Measurements from ENCODE around the gene APELA. TPM values are rescaled to one million over a fixed set of nuclear protein-coding genes. Genes with fewer than 3 reads are reported as not detected.

The APELA gene
- total and polyA plus RNA-seq, 2 of the 4 experiments (the other 2 are of a cell fraction): not detected

DNA sequence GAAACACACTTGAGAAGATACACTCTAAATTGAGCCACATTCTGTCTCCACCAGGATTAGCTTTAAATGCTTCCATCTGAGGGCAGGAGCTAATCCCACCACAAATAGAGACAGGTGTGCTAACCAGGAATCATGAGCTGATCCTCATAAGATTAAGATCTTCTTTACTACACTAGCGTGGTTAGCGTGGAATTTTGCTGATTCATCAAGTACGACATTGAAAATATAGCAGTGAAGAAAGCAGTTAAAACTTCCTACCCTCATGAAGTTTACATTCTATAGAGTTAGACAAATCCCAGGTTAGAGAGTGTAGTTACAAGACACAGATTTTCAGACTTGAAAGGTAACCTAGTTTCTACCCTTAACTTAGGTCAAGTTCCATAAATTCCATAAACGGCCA is 5.3 kb upstream of the APELA start:
- BruUV-seq (replicated peaks): no TSS peak
- DNase-seq (no peak), ATAC-seq (ENCODE audit: low read depth) (no peak)
- H4K20me1 ChIP-seq (ENCODE audit: insufficient read depth, low read length): no peaks in the 10 kb centered on the region
- no peaks in the 10 kb centered on the region for H3K27me3 ChIP-seq (ENCODE audit: control insufficient read depth, insufficient read depth, low read length)
- no peak overlapping the region for H3K9ac ChIP-seq (ENCODE audit: low read depth, low read length)
- H3K4me3 ChIP-seq (ENCODE audit: insufficient read depth, low read depth, low read length): no peak overlapping the region
- no peaks in the 10 kb centered on the region for H3K36me3 ChIP-seq (ENCODE audit: control insufficient read depth, insufficient read depth, low read length)
- no peak overlapping the region for H3K18ac ChIP-seq (ENCODE audit: low read depth, low read length)
- ChIA-PET CTCF (no interaction called here), POLR2A (ENCODE audit: unreplicated experiment) (no interaction called here)
- H3K23ac ChIP-seq (ENCODE audit: low read depth, low read length): no peak overlapping the region
- dilution Hi-C loops (cut with HindIII; ENCODE audit: low sequenced_read_pairs, unreplicated experiment) (no loop called here), in situ Hi-C loops (cut with MboI; ENCODE audit: low sequenced_read_pairs) (no loop called here), intact Hi-C loops (cut with micrococcal nuclease) (no loop called here)
- H2AFZ ChIP-seq (replicated peaks; ENCODE audit: low read length, poor library complexity): no peak overlapping the region
- H2BK120ac ChIP-seq (ENCODE audit: low read depth, low read length): no peak overlapping the region
- no peak overlapping the region for H2AK9ac ChIP-seq (replicated peaks; ENCODE audit: low read depth, low read length, poor library complexity)
- H3K4me2 ChIP-seq (ENCODE audit: low read depth, low read length): no peak overlapping the region
- no peak overlapping the region for H3K4ac ChIP-seq (ENCODE audit: low read depth, low read length)
- H2BK15ac ChIP-seq (ENCODE audit: low read depth, low read length): no peak overlapping the region
- no peaks in the 10 kb centered on the region for H3K4me1 ChIP-seq (ENCODE audit: control insufficient read depth, insufficient read depth, low read length)
- no CpG with 5 or more reads among the region's 4 CpGs for WGBS, 2 experiments (ENCODE audit: extremely low coverage in 2 of 2, insufficient read length in 1 of 2)
- TF ChIP-seq RCOR1 (IDR thresholded peaks at IDR 0.05; ENCODE audit: insufficient replicate concordance, low read length): no peak
- peak; percentile 90 for TF ChIP-seq MAFK (IDR thresholded peaks at IDR 0.05; ENCODE audit: low read depth, low read length)
- H2BK5ac ChIP-seq (ENCODE audit: low read depth, low read length, poor library complexity, severe bottlenecking): no peak overlapping the region
- H2AK5ac ChIP-seq (ENCODE audit: low read depth, low read length): no peak overlapping the region
- H3K9me3 ChIP-seq (ENCODE audit: control insufficient read depth, insufficient read depth, low read length): peaks cover 7% of the 10 kb centered on the region
- no peak overlapping the region for H4K8ac ChIP-seq (ENCODE audit: low read depth in 2 of 2, low read length in 2 of 2)
- H2BK20ac ChIP-seq (ENCODE audit: low read depth, low read length): no peak overlapping the region
- H3K27ac ChIP-seq (ENCODE audit: insufficient read depth, low read length): no peak overlapping the region
- H3K9me1 ChIP-seq (ENCODE audit: insufficient read depth, low read length): no peaks in the 10 kb centered on the region
- no peaks in the 10 kb centered on the region for H3K79me1 ChIP-seq (ENCODE audit: low read depth in 1 of 2, low read length in 2 of 2)
- H4K91ac ChIP-seq (ENCODE audit: insufficient read depth, low read depth, low read length): no peak overlapping the region
- no peak overlapping the region for H3K14ac ChIP-seq (replicated peaks; ENCODE audit: low read depth, low read length)
- H3K56ac ChIP-seq (ENCODE audit: extremely low read depth, insufficient read depth, low read length): no peak overlapping the region
- no peak overlapping the region for H4K5ac ChIP-seq (ENCODE audit: low read depth, low read length)
